CD8-positive, alpha-beta memory T cell (primary cell): ENCODE results near the gene GDI1. TPM values are rescaled to one million over a fixed set of nuclear protein-coding genes. Genes with fewer than 3 reads are reported as not detected.
A peak's percentile ranks its signal among the peaks of the same experiment; 100 is the strongest.
"Not testable (repeated sequence)": the region's sequence is repeated elsewhere in the genome, so short reads cannot be mapped to it uniquely, and the experiment has no call there.

ENCODE experiments used
- CTCF ChIA-PET: fragments of 350-600 bp; sonication (Branson Sonifier 250); formaldehyde crosslinking; loops from one replicate; lab custom pipeline; 2021; ENCODE audit warnings: antibody characterized with exemption; lab: Charles Lee
- POLR2A ChIA-PET: fragments of 350-600 bp; sonication (Branson Sonifier 250); formaldehyde crosslinking; loops from one replicate; lab custom pipeline; 2021; ENCODE audit warnings: antibody characterized with exemption; lab: Charles Lee
- DNase-seq, 5 donors: peaks; one replicate each; pipeline versions ENCODE4 v3.0.0 to v3.0.0-alpha.2; 2020 to 2022; ENCODE audit warnings: mixed read lengths in 1 of 5
- H3K27ac ChIP-seq: one replicate; pipeline ENCODE4 v1.7.0; 2013; ENCODE audit warnings: low read depth, mild to moderate bottlenecking, low read length, moderate library complexity
- H3K27me3 ChIP-seq: 2 replicates; pipeline ENCODE4 v1.7.0; 2013; ENCODE audit warnings: low read length, mild to moderate bottlenecking; ENCODE audit not compliant: insufficient read depth, poor library complexity, severe bottlenecking
- H3K36me3 ChIP-seq: 2 replicates; pipeline ENCODE4 v1.7.0; 2013; ENCODE audit warnings: mild to moderate bottlenecking, low read length, moderate library complexity; ENCODE audit not compliant: insufficient read depth
- H3K4me1 ChIP-seq: 2 replicates; pipeline ENCODE4 v1.7.0; 2013; ENCODE audit warnings: mild to moderate bottlenecking, low read length, moderate library complexity; ENCODE audit not compliant: insufficient read depth
- H3K4me3 ChIP-seq: 2 replicates; pipeline ENCODE4 v1.7.0; 2013; ENCODE audit warnings: mild to moderate bottlenecking, low read length
- H3K9me3 ChIP-seq: 2 replicates; pipeline ENCODE4 v1.7.0; 2013; ENCODE audit warnings: mild to moderate bottlenecking, low read length
- H3K27ac Mint-ChIP-seq, 8 donors: one replicate each; pipeline ENCODE4 v1.8.0; 2020 to 2021; ENCODE audit warnings: mixed read lengths in 8 of 8, mild to moderate bottlenecking in 6 of 8, inconsistent platforms in 3 of 8, moderate library complexity in 3 of 8
- H3K27me3 Mint-ChIP-seq, 2 donors: one replicate each; pipeline ENCODE4 v1.8.0; 2020 to 2021; ENCODE audit warnings: mixed read lengths in 2 of 2, mild to moderate bottlenecking in 1 of 2, moderate library complexity in 1 of 2
- H3K36me3 Mint-ChIP-seq, 3 donors: one replicate each; pipeline ENCODE4 v1.8.0; 2020 to 2021; ENCODE audit warnings: mixed read lengths in 3 of 3, inconsistent platforms in 1 of 3, mild to moderate bottlenecking in 1 of 3
- H3K4me1 Mint-ChIP-seq, 3 donors: one replicate each; pipeline ENCODE4 v1.8.0; 2020 to 2021; ENCODE audit warnings: mixed read lengths in 3 of 3, inconsistent platforms in 1 of 3, mild to moderate bottlenecking in 1 of 3
- H3K4me3 Mint-ChIP-seq, 7 donors: one replicate each; pipeline ENCODE4 v1.8.0; 2020 to 2021; ENCODE audit warnings: mixed read lengths in 7 of 7, mild to moderate bottlenecking in 6 of 7, moderate library complexity in 4 of 7, inconsistent platforms in 2 of 7
- H3K9me3 Mint-ChIP-seq, 5 donors: one replicate each; pipeline ENCODE4 v1.8.0; 2020 to 2022; ENCODE audit warnings: mixed read lengths in 5 of 5, mild to moderate bottlenecking in 3 of 5, moderate library complexity in 2 of 5, inconsistent platforms in 1 of 5
- polyA plus RNA-seq: library from polyadenylated mRNA; unstranded; fragments of 300-500 nt; fragmentation: Illumina TruSeq; gene quantifications from one replicate; pipeline ENCODE4 v1.2.3, GENCODE V29; 2021
- total RNA-seq, 2 experiments: library from RNA; stranded (reverse); gene quantifications; one replicate each; pipeline ENCODE4 v1.2.3, GENCODE V29; 2021

Gene GDI1
- total and polyA plus RNA-seq, 3 experiments from 2014 or later: 49.1 to 113 (median 107) TPM

- H3K4me1 ChIP-seq: peaks cover 14% of the 10 kb centered on the region
- peaks cover 22% of the 10 kb centered on the region for H3K36me3 ChIP-seq
- POLR2A ChIA-PET: interaction anchor here (0.6 to 2.9 kb wide), 16 partner anchors 12 to 427 kb away, joined by 3 to 20 read pairs (median 6); partner anchors contain the start of genes DNASE1L1, FAM3A, FLNA and HCFC1
- Mint-ChIP-seq H3K4me1 (peaks cover 19 to 33% (median 23%) of the 10 kb centered on the region in 3 donors), H3K27me3 (peaks cover 0 to 15% of the 10 kb centered on the region in 2 donors), H3K36me3 (peaks cover 11 to 41% (median 11%) of the 10 kb centered on the region in 3 donors), H3K4me3 (peak within 1 kb of the TSS; percentile 90 to 99 (median 97)), H3K9me3 (no peaks in the 10 kb centered on the region), H3K27ac (peak within 1 kb of the TSS; percentile 92 to 100 (median 99))
- CTCF ChIA-PET: interaction anchor here (0.9 to 2.8 kb wide), 14 partner anchors 10 to 262 kb away, joined by 3 to 12 read pairs (median 4); partner anchors contain the start of genes ATP6AP1, SLC10A3 and TAFAZZIN
- peak within 1 kb of the TSS; percentile 89 for H3K4me3 ChIP-seq
- H3K9me3 ChIP-seq: no peaks in the 10 kb centered on the region
- no peaks in the 10 kb centered on the region for H3K27me3 ChIP-seq
- DNase-seq: peak; percentile 75 to 96 (median 88)
- peak within 1 kb of the TSS; percentile 98 for H3K27ac ChIP-seq
Observed at GRCh38 chrX:154397888-154398667, 38.9 kb upstream of the GDI1 start, which contains the start of gene RPL10. Gene RPL10 (plus strand): TSS chrX:154398377. CDS start chrX:154398520, 143 bp downstream.

GRCh38 chrX:154398668-154399526 lies 38.1 kb upstream of the GDI1 start:
- Histone ChIP-seq H3K36me3 (peaks cover 22% of the 10 kb centered on the region), H3K27ac (peak overlapping the region; percentile 98), H3K4me3 (peak overlapping the region; percentile 89), H3K9me3 (no peaks in the 10 kb centered on the region), H3K27me3 (no peaks in the 10 kb centered on the region), H3K4me1 (peaks cover 14% of the 10 kb centered on the region)
- CTCF ChIA-PET: interaction anchor here (0.7 to 2.8 kb wide), 14 partner anchors 9 to 139 kb away, joined by 3 to 12 read pairs (median 4); partner anchors contain the start of genes ATP6AP1, FAM3A, SLC10A3 and TAFAZZIN
- H3K4me3 Mint-ChIP-seq: peak overlapping the region; percentile 90 to 99 (median 97)
- H3K36me3 Mint-ChIP-seq: peaks cover 11 to 44% (median 11%) of the 10 kb centered on the region in 3 donors
- peak; percentile 67 to 88 (median 77) for DNase-seq
- H3K4me1 Mint-ChIP-seq: peaks cover 19 to 33% (median 23%) of the 10 kb centered on the region in 3 donors
- H3K27me3 Mint-ChIP-seq: peaks cover 0 to 20% of the 10 kb centered on the region in 2 donors
- H3K27ac Mint-ChIP-seq: peak overlapping the region; percentile 92 to 100 (median 99)
- H3K9me3 Mint-ChIP-seq: no peaks in the 10 kb centered on the region
- POLR2A ChIA-PET: interaction anchor here (0.6 to 2.9 kb wide), 14 partner anchors 11 to 428 kb away, joined by 3 to 20 read pairs (median 6); partner anchors contain the start of genes DNASE1L1, FLNA, HCFC1 and IKBKG

GRCh38 chrX:154399527-154400368 lies 37.2 kb upstream of the GDI1 start:
- peak overlapping the region; percentile 98 for H3K27ac ChIP-seq
- no peaks in the 10 kb centered on the region for H3K9me3 Mint-ChIP-seq

GRCh38 chrX:154400369-154400817 lies 36.6 kb upstream of the GDI1 start:
- Histone ChIP-seq H3K4me1 (peaks cover 14% of the 10 kb centered on the region), H3K36me3 (peaks cover 22% of the 10 kb centered on the region)
- CTCF ChIA-PET: interaction anchor here (0.8 to 0.9 kb wide), 2 partner anchors 9 to 12 kb away, joined by 3 read pairs; no protein-coding TSS in a partner anchor
- H3K9me3 ChIP-seq, H3K4me3 ChIP-seq, H3K27ac ChIP-seq, H3K27me3 ChIP-seq, H3K9me3 Mint-ChIP-seq, DNase-seq: not testable (repeated sequence)
- H3K27me3 Mint-ChIP-seq: peaks cover 0 to 25% of the 10 kb centered on the region in 2 donors
- POLR2A ChIA-PET: interaction anchor here (1.5 to 2.9 kb wide), 5 partner anchors 9 to 90 kb away, joined by 3 to 20 read pairs (median 7); partner anchors contain the start of genes ATP6AP1, DNASE1L1, LAGE3 and SLC10A3
- peaks cover 19 to 33% (median 23%) of the 10 kb centered on the region in 3 donors for H3K4me1 Mint-ChIP-seq
- H3K27ac Mint-ChIP-seq: peak overlapping the region in 6 of 8 donors; percentile 47 to 100 (median 98)
- peak overlapping the region in 5 of 7 donors; percentile 51 to 98 (median 96) for H3K4me3 Mint-ChIP-seq
- peaks cover 11 to 44% (median 11%) of the 10 kb centered on the region in 3 donors for H3K36me3 Mint-ChIP-seq

More at GRCh38 chrX:154399527-154400368, 37.2 kb upstream of the GDI1 start:
- Histone ChIP-seq H3K27me3 (no peaks in the 10 kb centered on the region), H3K36me3 (peaks cover 22% of the 10 kb centered on the region), H3K4me1 (peaks cover 14% of the 10 kb centered on the region), H3K4me3 (peak overlapping the region; percentile 89), H3K9me3 (no peaks in the 10 kb centered on the region)
- ChIA-PET POLR2A (interaction anchor here (1.5 to 2.9 kb wide), 7 partner anchors 10 to 144 kb away, joined by 3 to 20 read pairs (median 7); partner anchors contain the start of genes ATP6AP1, DNASE1L1, LAGE3 and SLC10A3), CTCF (interaction anchor here (0.7 to 2.8 kb wide), 6 partner anchors 10 to 91 kb away, joined by 3 to 10 read pairs (median 4); partner anchors contain the start of gene SLC10A3)
- peak overlapping the region; percentile 90 to 99 (median 97) for H3K4me3 Mint-ChIP-seq
- peaks cover 11 to 44% (median 11%) of the 10 kb centered on the region in 3 donors for H3K36me3 Mint-ChIP-seq
- H3K27me3 Mint-ChIP-seq: peaks cover 0 to 21% of the 10 kb centered on the region in 2 donors
- DNase-seq: peak in 2 of 5 donors; percentile 40 to 59
- H3K4me1 Mint-ChIP-seq: peaks cover 19 to 33% (median 23%) of the 10 kb centered on the region in 3 donors
- peak overlapping the region; percentile 92 to 100 (median 99) for H3K27ac Mint-ChIP-seq

GRCh38 chrX:154401045-154401799 lies 35.7 kb upstream of the GDI1 start:
- peak overlapping the region in 3 of 7 donors; percentile 51 to 54 (median 52) for H3K4me3 Mint-ChIP-seq
- POLR2A ChIA-PET: interaction anchor here (1.5 to 1.7 kb wide), 2 partner anchors 10 to 27 kb away, joined by 3 to 4 read pairs; partner anchors contain the start of genes ATP6AP1 and TAFAZZIN
- CTCF ChIA-PET: no interaction called here

More at GRCh38 chrX:154401045-154401799, 35.7 kb upstream of the GDI1 start:
- Histone ChIP-seq H3K27ac (no peak overlapping the region), H3K36me3 (peaks cover 22% of the 10 kb centered on the region), H3K4me1 (peaks cover 14% of the 10 kb centered on the region), H3K27me3 (no peaks in the 10 kb centered on the region), H3K4me3 (no peak overlapping the region), H3K9me3 (no peaks in the 10 kb centered on the region)
- peak overlapping the region in 7 of 8 donors; percentile 24 to 100 (median 76) for H3K27ac Mint-ChIP-seq
- peaks cover 11 to 44% (median 11%) of the 10 kb centered on the region in 3 donors for H3K36me3 Mint-ChIP-seq
- peak in 1 of 5 donors; percentile 15 for DNase-seq
- no peaks in the 10 kb centered on the region for H3K9me3 Mint-ChIP-seq
- H3K27me3 Mint-ChIP-seq: peaks cover 0 to 25% of the 10 kb centered on the region in 2 donors
- H3K4me1 Mint-ChIP-seq: peaks cover 19 to 33% (median 23%) of the 10 kb centered on the region in 3 donors
